HepG2 (cell line): ENCODE measurements around the gene MBTPS1. TPM values are rescaled to one million over a fixed set of nuclear protein-coding genes. Genes with fewer than 3 reads are reported as not detected.

Experiments used
- CBFB ChIP-seq: sonication (generic); formaldehyde crosslinking; IDR thresholded peaks from 2 replicates; pipeline ENCODE4 v1.4.0; 2020; ENCODE audit warnings: missing genetic modification reagents
- GATAD2A ChIP-seq: IDR thresholded peaks from 2 replicates; pipeline ENCODE4 v1.6.1; 2016
- IKZF1 ChIP-seq: fragments of 450-650 bp; IDR thresholded peaks from 2 replicates; pipeline ENCODE4 v1.7.1; 2016
- KAT8 ChIP-seq: IDR thresholded peaks from 2 replicates; pipeline ENCODE4 v1.6.1; 2016; ENCODE audit warnings: missing genetic modification reagents, missing compliant biosample characterization
- MAZ ChIP-seq, 2 experiments: sonication (generic) in 1 of 2; formaldehyde crosslinking in 1 of 2; IDR thresholded peaks; 2 replicates each; pipeline versions ENCODE4 v1.5.0 to v1.6.1; 2012 to 2020; ENCODE audit warnings: low read depth in 2 of 2, mild to moderate bottlenecking in 2 of 2, borderline replicate concordance in 1 of 2, improper control_type of control experiment in 1 of 2, low read length in 1 of 2, missing genetic modification reagents in 1 of 2, moderate library complexity in 1 of 2
- PHB2 ChIP-seq: fragments of 450-650 bp; IDR thresholded peaks from 2 replicates; pipeline ENCODE4 v1.6.1; 2018; ENCODE audit not compliant: partially characterized antibody
- SOX13 ChIP-seq, 3 experiments: fragments of 450-650 bp in 1 of 3; sonication (generic) in 1 of 3; formaldehyde crosslinking in 1 of 3; IDR thresholded peaks in 2 of 3; conservative IDR thresholded peaks in 1 of 3; 2 replicates each; pipeline versions ENCODE4 v1.5.0 to v1.6.1; 2016 to 2020; ENCODE audit warnings: antibody characterized with exemption in 1 of 3, mild to moderate bottlenecking in 1 of 3, missing compliant biosample characterization in 1 of 3, missing genetic modification reagents in 1 of 3, moderate library complexity in 1 of 3
- ZBTB49 ChIP-seq: sonication (generic); formaldehyde crosslinking; IDR thresholded peaks from 2 replicates; pipeline ENCODE4 v1.4.0; 2020; ENCODE audit warnings: missing genetic modification reagents, borderline replicate concordance
- ZNF232 ChIP-seq: sonication (generic); formaldehyde crosslinking; IDR thresholded peaks from 2 replicates; pipeline ENCODE4 v1.4.0; 2020; ENCODE audit warnings: missing genetic modification reagents, borderline replicate concordance
- ZNF367 ChIP-seq: sonication (generic); formaldehyde crosslinking; IDR thresholded peaks from 2 replicates; pipeline ENCODE4 v1.4.0; 2020; ENCODE audit warnings: missing genetic modification reagents, borderline replicate concordance
- ZNF564 ChIP-seq: sonication (generic); formaldehyde crosslinking; IDR thresholded peaks from 2 replicates; pipeline ENCODE4 v1.8.1; 2023; ENCODE audit warnings: mild to moderate bottlenecking, missing genetic modification reagents
- ZNF704 ChIP-seq: sonication (generic); formaldehyde crosslinking; IDR thresholded peaks from 2 replicates; pipeline ENCODE4 v1.8.1; 2023; ENCODE audit warnings: mild to moderate bottlenecking, inconsistent platforms, moderate library complexity, missing genetic modification reagents, borderline replicate concordance
- ZNF724P ChIP-seq: sonication (generic); formaldehyde crosslinking; IDR thresholded peaks from 2 replicates; pipeline ENCODE4 v1.8.0; 2022; ENCODE audit warnings: missing genetic modification reagents, borderline replicate concordance
- ZNF781 ChIP-seq: sonication (generic); formaldehyde crosslinking; IDR thresholded peaks from 2 replicates; pipeline ENCODE4 v1.5.1; 2020; ENCODE audit warnings: borderline replicate concordance, mild to moderate bottlenecking, missing genetic modification reagents; ENCODE audit errors: not compliant biosample characterization
- polyA plus RNA-seq, 8 experiments: library from polyadenylated mRNA; depleted of rRNA in 3 of 8; stranded (reverse) in 7 of 8; unstranded in 1 of 8; fragments of >200 nt; fragmentation: Illumina TruSeq in 4 of 8; extraction: Trizol in 4 of 8; gene quantifications; 2 replicates each; pipeline versions ENCODE4 v1.2.1 to v1.2.3, GENCODE V29; 2011 to 2016; ENCODE audit warnings: low read depth in 4 of 8, missing spikeins in 1 of 8, mixed read lengths in 1 of 8; ENCODE audit not compliant: insufficient read depth in 1 of 8
- total RNA-seq, 5 experiments: library from RNA; depleted of rRNA; stranded (reverse); fragments of >200 nt; fragmentation: Illumina TruSeq; extraction: Trizol; gene quantifications; 2 replicates each; pipeline ENCODE4 v1.2.3, GENCODE V29; 2016; ENCODE audit warnings: low read depth in 1 of 5
- TF ChIP-seq, protein P1 (sequence below): IDR thresholded peaks from 2 replicates; pipeline ENCODE4 v1.6.1; 2018; ENCODE audit warnings: missing genetic modification reagents
- TF ChIP-seq, protein P2 (sequence below): sonication (generic); formaldehyde crosslinking; IDR thresholded peaks from 2 replicates; pipeline ENCODE4 v1.4.0; 2020; ENCODE audit warnings: missing genetic modification reagents, mild to moderate bottlenecking, borderline replicate concordance
- TF ChIP-seq, protein P3 (sequence below): sonication (generic); formaldehyde crosslinking; IDR thresholded peaks from 2 replicates; pipeline ENCODE4 v1.4.0; 2020; ENCODE audit warnings: missing genetic modification reagents

Gene MBTPS1
- total and polyA plus RNA-seq, 2 of the 13 experiments (the other 11 are each of a cell fraction or from before 2014, with no cell fraction given): 56.7 to 91.3 TPM

GRCh38 chr16:84138824-84139627, 22.3 kb upstream of the MBTPS1 start (continued):
- TF ChIP-seq MAZ (IDR thresholded peaks at IDR 0.05; ENCODE audit: borderline replicate concordance, low read depth, low read length) (peak; percentile 59), MAZ (CRISPR knock-in tag; IDR thresholded peaks at IDR 0.05; ENCODE audit: low read depth) (peak; percentile 77), ZNF367 (no peak), ZNF704 (CRISPR knock-in tag) (no peak), CBFB (CRISPR knock-in tag) (no peak), ZNF781 (CRISPR knock-in tag) (peak; percentile 84), ZNF724P (CRISPR knock-in tag) (no peak), ZNF232 (peak; percentile 30; the same call in 1 of the 2 replicates), GATAD2A (CRISPR knock-in tag) (peak; percentile 64), ZNF564 (CRISPR knock-in tag) (no peak), PHB2 (no peak), ZBTB49 (CRISPR knock-in tag) (no peak), IKZF1 (no peak), SOX13 (IDR thresholded peaks at IDR 0.05) (peak; percentile 86), SOX13 (CRISPR knock-in tag; conservative IDR thresholded peaks at IDR 0.05 in 1 of 2, IDR thresholded peaks at IDR 0.05 in 1 of 2) (peak in 1 of 2 experiments; percentile 89; a peak in 2 of 4 replicates), KAT8 (CRISPR knock-in tag) (peak; percentile 50; the same call in 1 of the 2 replicates)
- TF ChIP-seq, protein P1, sequence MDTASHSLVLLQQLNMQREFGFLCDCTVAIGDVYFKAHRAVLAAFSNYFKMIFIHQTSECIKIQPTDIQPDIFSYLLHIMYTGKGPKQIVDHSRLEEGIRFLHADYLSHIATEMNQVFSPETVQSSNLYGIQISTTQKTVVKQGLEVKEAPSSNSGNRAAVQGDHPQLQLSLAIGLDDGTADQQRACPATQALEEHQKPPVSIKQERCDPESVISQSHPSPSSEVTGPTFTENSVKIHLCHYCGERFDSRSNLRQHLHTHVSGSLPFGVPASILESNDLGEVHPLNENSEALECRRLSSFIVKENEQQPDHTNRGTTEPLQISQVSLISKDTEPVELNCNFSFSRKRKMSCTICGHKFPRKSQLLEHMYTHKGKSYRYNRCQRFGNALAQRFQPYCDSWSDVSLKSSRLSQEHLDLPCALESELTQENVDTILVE (CRISPR knock-in tag): peak; percentile 70
- TF ChIP-seq, protein P2, sequence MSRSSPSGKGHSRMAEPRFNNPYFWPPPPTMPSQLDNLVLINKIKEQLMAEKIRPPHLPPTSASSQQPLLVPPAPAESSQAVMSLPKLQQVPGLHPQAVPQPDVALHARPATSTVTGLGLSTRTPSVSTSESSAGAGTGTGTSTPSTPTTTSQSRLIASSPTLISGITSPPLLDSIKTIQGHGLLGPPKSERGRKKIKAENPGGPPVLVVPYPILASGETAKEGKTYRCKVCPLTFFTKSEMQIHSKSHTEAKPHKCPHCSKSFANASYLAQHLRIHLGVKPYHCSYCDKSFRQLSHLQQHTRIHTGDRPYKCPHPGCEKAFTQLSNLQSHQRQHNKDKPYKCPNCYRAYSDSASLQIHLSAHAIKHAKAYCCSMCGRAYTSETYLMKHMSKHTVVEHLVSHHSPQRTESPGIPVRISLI (CRISPR knock-in tag): no peak
- TF ChIP-seq, protein P3, sequence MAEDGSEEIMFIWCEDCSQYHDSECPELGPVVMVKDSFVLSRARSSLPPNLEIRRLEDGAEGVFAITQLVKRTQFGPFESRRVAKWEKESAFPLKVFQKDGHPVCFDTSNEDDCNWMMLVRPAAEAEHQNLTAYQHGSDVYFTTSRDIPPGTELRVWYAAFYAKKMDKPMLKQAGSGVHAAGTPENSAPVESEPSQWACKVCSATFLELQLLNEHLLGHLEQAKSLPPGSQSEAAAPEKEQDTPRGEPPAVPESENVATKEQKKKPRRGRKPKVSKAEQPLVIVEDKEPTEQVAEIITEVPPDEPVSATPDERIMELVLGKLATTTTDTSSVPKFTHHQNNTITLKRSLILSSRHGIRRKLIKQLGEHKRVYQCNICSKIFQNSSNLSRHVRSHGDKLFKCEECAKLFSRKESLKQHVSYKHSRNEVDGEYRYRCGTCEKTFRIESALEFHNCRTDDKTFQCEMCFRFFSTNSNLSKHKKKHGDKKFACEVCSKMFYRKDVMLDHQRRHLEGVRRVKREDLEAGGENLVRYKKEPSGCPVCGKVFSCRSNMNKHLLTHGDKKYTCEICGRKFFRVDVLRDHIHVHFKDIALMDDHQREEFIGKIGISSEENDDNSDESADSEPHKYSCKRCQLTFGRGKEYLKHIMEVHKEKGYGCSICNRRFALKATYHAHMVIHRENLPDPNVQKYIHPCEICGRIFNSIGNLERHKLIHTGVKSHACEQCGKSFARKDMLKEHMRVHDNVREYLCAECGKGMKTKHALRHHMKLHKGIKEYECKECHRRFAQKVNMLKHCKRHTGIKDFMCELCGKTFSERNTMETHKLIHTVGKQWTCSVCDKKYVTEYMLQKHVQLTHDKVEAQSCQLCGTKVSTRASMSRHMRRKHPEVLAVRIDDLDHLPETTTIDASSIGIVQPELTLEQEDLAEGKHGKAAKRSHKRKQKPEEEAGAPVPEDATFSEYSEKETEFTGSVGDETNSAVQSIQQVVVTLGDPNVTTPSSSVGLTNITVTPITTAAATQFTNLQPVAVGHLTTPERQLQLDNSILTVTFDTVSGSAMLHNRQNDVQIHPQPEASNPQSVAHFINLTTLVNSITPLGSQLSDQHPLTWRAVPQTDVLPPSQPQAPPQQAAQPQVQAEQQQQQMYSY (CRISPR knock-in tag): no peak
